GM21447 (cell line): ENCODE data around the gene SH3RF3.
"Not testable (repeated sequence)": the region's sequence is repeated elsewhere in the genome, so short reads cannot be mapped to it uniquely, and the experiment has no call there.

ENCODE experiments used
- ATAC-seq: cut with Tn5 transposase; IDR thresholded peaks from one replicate; pipeline ENCODE4 v1.9.1; 2021; ENCODE audit not compliant: unreplicated experiment

Gene SH3RF3

DNA sequence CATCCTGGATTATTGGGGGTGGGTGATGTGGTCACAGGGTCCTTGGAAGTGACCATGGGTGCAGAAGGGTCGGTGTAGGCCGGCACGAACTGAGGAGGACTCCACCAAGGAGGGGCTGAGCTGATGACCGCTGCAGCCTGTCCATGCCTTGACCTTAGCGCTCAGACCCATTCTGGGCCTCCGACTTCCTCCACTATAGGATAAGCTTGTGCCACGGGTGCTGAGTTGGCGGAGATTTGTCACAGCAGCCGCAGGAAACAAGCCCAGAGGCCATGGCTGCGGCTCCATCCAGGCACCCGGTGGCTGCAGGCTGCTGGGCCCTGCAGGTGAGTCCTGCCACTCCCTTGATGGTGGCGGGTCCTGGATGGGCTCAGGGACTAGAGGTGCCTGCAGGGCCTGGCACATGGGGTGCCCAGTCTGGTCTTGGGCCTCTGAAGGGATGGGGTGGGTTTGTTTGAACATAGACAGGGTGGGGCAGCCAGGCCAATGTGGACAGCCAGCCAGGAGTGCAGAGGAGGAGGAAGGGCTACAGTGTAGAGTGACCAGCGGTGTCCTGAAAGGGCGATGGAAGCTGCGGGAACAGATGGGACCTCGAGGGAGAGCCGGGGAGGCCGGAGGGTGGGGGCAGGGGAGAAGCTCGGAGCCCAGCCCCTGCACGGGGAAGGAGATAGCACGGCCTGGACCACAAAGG lies 400.0 kb downstream of the SH3RF3 start:
- no peak for ATAC-seq

DNA sequence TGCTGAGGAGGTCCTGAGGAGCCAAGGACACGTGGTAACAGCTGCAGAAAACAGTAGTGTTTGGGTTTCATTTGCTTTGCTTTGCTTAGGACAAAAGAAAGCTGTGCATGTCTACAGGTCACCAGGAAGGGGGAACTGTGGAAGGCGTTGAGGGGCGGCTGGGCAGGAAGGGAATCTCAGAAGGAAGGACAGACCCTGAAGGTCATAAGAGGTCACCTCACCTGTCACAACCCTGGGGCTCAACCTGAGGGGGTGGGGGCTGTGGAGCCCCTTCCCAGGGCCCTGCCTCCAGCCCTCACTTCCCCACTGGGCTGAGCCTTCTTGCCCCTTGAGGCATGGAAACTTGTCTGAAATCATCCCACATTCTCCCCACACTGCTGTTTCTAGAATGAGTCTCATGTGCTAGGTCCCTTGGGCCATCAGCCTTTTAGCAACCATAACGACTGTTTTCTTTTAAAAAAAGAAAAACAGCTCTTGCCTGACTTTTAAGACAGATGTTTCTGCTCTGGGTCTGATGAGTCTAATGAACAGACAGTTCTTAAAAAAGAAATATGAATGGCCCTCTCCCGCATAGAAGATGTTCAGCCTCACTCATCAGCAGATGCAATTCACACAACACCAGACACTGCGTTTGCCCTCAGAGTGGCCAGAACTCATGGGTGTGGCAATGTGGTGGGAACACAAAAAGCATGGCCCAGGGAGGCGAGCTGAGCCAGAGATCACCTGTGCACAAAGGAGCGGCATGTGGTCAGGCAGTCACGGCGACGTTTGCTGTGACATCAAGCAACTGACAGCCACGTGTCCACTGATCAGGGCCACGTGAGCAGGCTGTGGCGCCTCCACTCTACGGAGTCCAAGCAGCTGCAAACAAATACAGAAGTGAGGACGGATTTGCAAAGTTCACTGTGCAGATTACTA lies 400.8 kb downstream of the SH3RF3 start:
- ATAC-seq = no peak

DNA sequence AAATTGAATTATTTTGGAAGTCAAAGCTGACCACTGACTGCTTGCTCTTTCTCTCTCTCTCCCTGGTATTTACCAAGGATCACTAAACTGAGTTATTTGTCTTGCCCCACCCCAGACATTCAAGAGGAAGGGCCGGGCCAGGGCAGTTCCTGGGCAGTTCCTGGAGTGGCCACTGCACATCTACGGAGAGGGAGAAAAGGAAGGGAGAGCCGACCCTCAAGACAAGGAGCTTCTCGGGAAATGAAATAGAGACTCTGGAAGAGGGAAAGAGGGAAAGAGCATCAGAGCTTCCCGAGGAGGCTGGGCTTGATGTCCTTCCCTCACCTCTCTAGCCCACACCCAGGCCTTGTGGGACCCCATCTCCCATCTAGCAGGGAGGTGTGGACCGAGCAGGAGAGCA lies 401.7 kb downstream of the SH3RF3 start:
- ATAC-seq = no peak

DNA sequence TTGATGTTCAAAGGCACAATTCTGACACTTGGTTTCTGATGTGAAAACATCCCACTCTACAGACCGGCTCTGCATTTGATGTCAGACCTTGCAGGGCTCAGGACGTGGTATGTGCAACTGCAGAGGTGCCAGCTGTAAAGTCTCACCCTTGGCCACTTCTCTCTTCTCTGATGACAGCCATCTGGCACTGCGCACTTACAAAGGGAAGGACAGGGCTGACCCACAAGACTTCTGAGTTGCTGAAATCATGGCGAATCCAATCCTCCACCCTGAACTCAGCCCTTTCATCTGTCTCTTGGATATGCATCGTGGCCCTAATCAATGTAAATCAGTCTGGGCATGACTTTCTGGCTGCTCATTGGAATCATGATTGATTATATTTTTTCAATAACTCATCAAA lies 402.2 kb downstream of the SH3RF3 start:
- ATAC-seq = no peak

DNA sequence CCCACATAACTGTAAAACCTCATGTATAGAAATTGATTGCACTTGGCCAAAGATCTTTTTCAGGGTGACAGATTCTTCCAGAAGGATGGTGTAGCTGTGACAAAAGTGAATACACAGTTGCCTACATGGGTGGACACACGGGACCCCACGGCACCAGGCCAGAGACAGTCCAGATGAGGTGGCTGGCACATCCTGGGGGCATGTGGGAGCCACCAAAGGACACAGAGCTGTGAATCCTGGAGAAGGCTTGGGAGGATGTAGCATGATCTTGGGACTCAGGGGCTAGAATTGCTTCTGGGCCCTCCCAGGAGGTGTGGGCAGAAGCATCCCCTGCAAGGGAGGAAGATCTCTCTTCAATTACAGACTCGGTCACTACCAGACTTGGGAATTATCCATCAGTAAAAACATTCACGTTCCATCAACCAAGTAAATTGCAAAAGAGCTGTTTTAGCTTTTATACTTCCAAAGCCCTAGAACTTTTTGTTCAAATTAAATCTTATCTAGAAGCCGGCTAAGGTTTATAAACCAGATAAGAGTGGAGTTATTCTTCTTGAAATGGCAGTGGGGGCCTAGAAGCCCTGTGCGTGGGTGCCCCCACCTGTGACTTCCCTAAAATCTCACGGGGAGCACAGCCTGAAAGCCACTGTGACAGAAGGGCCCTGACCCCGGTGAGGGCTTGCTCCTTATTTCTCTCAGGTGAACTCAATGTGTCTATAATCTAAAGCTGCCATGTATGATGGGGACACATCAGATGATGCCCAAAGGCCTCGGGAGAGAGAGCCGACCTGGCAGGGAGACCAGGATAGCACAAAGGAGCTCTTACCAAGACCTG lies 403.1 kb downstream of the SH3RF3 start:
- no peak for ATAC-seq

DNA sequence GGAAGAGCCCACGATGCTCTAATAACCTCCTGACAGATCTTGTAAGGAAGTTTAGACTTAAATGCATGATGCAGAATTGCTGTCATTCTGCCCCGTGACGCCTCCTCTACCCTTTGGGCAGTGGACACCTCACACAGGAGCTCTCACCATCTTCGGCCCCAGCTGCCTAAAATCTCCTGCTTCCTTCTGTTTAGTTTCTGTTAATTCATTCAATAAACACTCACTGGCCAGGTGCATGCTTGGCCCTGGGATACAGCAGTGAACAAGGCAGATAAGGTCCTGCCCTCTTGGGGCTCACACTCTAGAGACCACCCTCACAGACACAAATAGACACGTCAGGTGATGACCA lies 403.7 kb downstream of the SH3RF3 start:
- no peak for ATAC-seq

DNA sequence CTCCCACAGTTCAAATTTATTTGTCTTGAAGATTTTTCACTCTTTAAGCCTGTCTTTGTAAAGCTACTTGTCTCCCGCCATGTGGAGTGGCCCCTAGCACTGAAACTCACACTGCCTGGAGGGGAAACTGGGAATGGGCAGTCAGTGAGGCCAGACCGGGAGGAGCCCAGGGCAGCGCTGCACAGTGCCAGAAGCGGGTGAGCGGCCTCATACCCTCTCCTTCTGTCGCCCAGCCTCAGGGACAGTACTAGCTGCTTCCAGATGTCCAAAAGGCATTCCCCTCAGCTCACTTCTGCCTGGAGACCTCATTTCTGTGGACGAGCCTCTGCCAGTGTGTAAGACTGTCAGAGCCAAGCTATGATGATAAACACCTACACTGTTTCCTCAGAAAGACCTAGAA lies 404.8 kb downstream of the SH3RF3 start:
- no peak for ATAC-seq

DNA sequence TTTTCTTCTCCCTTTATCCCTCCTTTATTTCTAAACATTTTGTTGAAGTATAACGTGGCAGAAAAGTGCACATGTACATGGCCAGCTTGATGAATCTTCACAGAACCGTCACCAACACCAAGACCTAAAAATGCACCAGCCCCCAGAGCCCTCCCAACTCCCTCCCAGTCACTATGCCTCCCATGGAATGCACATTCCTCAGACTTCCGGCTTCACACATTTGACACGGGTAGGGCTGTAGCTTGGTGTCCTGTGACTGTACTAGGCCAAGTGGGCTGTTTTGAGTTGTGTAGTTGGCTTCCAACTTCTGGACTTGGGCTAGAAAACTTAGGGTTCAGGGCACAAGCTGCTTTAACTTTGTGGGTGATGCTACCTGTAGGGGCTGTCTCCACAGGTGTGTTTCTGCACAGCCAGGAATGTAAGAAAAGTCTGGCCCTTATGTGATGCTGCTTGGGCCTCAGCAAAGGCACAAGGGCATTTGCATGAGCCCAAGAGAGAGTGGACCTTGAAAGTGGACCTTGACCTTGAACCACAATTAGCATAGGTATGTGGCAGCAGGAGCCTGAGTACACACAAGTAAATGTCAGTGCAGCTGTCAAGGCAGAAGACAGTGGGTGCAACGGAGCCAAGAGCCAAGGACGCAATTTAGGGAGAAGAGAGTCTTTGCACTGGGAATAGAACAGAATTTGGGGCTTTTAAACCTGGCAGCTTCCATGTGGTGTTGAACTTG lies 406.4 kb downstream of the SH3RF3 start:
- no peak for ATAC-seq

DNA sequence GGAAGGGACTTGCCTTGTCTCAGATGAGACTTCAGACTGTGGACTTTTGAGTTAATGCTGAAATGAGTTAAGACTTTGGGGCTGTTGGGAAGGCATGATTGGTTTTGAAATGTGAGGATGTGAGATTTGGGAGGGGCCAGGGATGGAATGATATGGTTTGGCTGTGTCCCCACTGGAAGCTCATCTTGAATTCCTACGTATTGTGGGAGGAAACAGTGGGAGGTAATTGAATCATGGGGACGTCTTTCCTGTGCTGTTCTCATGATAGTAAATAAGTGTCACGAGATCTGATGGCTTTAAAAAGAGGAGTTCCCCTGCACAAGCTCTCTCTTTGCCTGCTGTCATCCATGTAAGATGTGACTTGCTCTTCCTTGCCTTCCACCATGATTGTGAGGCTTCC lies 407.6 kb downstream of the SH3RF3 start:
- ATAC-seq = not testable (repeated sequence)

DNA sequence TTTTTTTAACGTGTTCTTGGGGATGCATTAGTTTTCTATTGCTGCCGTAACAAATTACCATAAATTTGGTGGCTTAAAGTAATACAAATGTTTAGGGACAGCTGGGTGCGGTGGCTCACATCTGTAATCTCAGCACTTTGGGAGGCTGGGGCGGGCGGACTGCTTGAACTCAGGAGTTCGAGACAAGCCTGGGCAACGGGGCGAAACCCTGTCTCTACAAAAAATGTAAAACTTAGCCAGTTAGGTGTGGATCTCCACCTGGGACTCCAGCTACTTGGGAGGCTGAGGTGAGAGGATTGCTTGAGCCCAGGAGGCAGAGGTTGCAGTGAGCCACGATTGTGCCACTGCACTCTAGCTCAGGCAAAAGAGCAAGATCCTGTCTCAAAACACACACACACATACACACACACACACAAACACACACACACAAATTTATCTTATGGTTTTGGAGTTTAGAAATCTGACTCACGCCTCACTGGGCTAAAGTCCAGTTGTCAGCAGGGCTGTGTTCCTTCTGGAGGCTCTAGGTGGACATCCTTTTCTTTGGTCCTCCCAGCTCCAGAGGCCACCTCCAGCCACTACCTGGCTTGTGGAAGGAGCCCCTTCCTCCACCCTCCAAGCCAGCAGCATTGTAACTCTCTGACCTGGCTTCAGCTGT lies 408.7 kb downstream of the SH3RF3 start:
- no peak for ATAC-seq

DNA sequence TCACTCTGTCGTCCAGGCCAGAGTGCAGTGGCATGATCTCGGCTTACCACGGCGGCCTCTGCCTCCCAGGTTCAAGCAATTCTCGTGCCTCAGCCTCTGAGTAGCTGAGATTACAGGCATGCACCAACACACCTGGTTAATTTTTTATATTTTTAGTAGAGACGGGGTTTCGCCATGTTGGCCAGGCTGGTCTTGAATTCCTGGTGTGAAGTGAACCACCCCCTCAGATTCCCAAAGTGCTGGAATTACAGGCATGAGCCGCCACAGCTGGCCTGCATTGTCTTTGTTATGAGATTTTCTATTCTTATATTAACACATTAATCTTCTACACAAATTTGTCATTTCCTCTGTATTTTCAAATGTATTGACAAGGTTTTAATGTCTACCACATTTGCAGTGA lies 409.5 kb downstream of the SH3RF3 start:
- no peak for ATAC-seq

DNA sequence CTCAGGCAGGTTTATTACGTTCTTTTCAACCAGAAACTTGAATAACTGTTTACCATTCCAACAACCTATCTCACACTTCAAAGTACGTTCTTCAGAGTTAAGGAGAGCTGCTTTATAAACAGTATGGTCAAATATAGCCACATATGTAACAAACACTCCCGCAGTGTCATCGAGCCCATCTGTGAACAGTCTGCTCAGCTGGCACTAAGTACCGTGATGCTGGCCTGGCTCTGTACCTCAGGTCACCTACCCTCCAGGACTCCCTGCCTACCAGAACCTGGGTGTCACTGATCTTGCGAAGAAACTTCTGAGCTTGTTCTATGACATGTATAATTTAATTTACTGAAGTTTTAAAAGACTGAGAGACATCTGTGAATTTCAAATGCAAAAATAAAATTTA lies 413.4 kb downstream of the SH3RF3 start:
- no peak for ATAC-seq

DNA sequence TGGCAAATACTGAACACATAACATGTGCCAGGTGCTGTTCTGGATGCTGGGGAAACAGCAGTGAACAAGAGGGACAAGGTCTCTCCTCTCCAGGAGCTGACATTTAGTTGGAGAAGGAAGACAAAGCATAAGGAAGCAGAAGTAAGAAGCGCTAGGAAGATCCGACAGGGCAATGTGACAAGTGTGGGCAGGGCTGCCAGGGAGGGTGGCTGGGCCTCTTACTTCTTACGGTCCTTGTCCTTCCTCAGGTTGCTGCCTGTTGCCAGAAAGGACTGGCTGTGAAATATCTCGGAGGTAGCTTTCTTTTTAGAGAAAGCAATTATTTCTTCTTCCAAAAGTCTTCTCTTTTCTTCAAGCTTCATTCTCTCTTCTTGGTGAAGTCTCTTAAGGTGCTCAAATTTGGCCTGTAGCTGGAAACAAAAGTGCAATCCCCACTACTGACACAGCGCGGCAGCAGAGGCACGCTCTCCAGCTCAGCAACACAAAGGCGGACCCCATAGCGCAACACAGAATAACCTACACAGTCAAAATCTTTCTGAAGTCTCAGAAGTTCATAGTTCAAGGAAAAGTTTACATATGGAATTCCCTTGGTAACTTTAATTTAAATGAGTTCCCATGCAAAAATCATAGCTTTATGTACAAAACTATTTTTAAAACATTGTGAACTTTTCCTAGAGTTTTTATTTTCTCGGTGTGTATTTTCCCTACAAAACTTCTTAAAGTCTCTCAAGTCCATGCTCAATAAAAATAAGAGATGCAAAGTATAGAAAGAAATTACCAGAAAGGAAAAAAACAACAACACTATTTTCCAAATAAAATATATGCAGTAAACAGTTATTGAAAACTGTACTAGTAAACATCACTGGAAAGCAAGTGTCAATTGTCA lies 417.1 kb downstream of the SH3RF3 start:
- peak; percentile 75 for ATAC-seq

DNA sequence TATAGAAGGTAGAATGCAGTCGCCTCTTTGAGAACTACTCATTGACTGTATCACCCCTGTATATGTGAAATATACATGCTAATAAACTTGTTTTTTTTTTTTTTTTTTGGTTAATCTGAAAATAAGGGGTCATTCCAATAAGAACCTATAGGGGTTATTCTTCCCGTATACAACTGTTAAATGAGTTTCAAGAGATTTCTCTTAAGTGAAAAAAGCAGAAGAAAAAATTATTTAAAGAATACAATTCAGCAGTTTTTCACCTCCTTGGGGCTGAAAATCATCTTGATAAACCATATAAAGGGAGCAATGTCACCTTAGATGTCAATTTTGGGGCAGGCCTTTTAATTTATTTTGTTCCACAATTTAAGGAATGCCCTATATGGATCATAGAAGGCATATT lies 418.3 kb downstream of the SH3RF3 start:
- ATAC-seq = no peak

DNA sequence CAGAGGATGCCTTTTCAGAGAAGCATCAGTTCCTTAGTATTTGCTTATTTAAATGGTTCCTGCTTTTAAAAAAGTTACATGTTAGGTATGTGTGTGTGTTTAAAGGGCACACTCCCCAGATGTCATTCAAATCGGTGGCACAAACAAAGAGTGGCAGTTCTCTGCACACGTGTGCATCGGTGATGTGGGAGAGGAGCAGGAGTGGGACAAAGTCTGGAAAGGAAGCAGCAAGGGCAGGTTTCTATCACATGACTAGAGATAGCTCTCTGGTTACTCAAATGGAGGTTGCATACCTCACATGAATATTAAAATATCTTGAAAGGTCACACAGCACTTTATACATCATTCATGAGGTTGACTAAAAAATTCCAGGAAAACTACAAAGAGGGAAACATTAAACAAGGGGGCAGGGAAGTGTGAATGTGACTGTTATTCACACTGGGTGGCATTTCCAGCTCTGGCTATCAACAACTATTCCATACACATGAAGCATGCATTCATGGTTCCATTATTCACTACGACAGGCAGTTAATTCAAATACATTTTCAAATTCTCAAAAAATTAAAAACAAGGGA lies 420.1 kb downstream of the SH3RF3 start:
- no peak for ATAC-seq
